Measurements from ENCODE around the gene C2orf72. TPM values are rescaled to one million over a fixed set of nuclear protein-coding genes. Genes with fewer than 3 reads are reported as not detected.

Gene C2orf72
- total RNA-seq, 1 donor from 2014 or later, result 0.97 TPM

- H3K4me1 ChIP-seq, result peaks cover 38% of the 10 kb centered on the region
- ATAC-seq (peak; percentile 94 to 98), DNase-seq (peak; percentile 93)
- H3K27ac ChIP-seq, result peak within 1 kb of the TSS; percentile 96
- intact Hi-C loops (cut with DNase I), result no loop called here
- peak; percentile 96 for TF ChIP-seq CTCF (IDR thresholded peaks at IDR 0.05)
- H3K36me3 ChIP-seq, result peaks cover 6% of the 10 kb centered on the region
- H3K9me3 ChIP-seq, result no peaks in the 10 kb centered on the region
- H3K4me3 ChIP-seq, result peak within 1 kb of the TSS; percentile 99
- H3K27me3 ChIP-seq (ENCODE audit: low read depth), result no peaks in the 10 kb centered on the region
Observed at GRCh38 chr2:231056453-231057416, 19.4 kb downstream of the C2orf72 start, which contains the start of gene PSMD1. Gene PSMD1 (plus strand): TSS chr2:231056867. CDS start chr2:231057026, 159 bp downstream.

DNA sequence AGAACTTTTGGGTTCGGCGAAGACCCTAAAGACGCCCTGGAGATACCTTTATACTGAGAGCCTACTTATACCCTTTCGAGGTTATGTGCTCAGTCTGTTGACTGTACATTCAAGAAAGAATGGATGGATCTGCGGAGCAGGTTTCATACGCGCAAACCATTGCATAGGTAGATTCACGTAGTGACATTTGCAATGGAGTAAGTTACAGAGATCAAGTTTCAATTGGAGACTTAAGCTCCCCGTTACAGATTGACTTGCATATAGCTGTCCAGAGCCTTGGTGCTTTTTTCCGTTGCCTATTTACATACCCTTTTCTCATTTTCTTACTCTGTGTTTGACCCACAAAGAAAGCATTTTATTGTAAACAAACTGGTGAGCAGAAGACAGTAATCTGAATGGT lies 20.3 kb downstream of the C2orf72 start:
- Histone ChIP-seq H3K27ac (peak overlapping the region; percentile 96), H3K4me3 (peak overlapping the region; percentile 99), H3K4me1 (peaks cover 30% of the 10 kb centered on the region), H3K27me3 (ENCODE audit: low read depth) (no peaks in the 10 kb centered on the region), H3K36me3 (peaks cover 15% of the 10 kb centered on the region), H3K9me3 (no peaks in the 10 kb centered on the region)
- DNase-seq (no peak), ATAC-seq (no peak)
- TF ChIP-seq CTCF (IDR thresholded peaks at IDR 0.05), result no peak
- intact Hi-C loops (cut with DNase I), result no loop called here

DNA sequence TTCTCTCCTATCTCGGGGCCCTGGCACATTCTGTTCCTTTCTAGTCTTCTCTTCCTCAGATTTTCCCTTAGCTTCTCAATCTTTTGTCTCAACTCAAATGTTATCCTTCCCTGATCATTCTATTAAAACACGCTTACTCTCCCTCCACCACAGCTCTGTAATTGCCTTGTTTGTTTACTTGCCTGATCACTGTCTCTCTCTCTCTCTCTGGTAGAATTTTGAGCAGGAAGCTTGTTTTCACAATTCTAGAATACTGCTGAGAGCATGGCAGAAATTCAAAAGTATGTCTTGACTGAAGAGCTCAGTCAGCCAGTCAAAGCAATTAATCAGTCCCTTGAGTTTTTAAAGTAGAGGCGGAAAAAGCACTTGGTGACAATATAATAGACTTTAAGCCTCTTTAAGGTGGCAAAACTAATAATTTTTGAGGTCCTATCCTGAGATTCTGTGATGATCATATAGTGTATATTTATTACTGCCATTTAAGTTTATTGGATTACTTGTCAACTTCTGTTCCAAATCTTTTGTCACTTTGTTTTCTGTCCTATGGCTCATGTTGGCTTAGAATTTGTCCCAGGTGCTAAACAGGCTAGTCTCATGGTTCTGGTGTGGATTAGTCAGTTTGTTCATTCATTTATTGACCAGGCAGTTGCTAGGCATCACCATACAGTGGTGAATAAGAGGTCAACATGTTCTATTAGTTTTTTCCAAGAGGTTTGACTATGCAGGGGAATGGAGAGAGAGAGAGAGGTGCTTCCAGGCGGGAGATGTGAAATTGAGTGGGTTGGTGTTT lies 21.6 kb downstream of the C2orf72 start:
- Histone ChIP-seq H3K27me3 (ENCODE audit: low read depth) (no peaks in the 10 kb centered on the region), H3K27ac (peak overlapping the region; percentile 5), H3K9me3 (no peaks in the 10 kb centered on the region), H3K36me3 (peaks cover 29% of the 10 kb centered on the region), H3K4me1 (peaks cover 24% of the 10 kb centered on the region), H3K4me3 (no peak overlapping the region)
- intact Hi-C loops (cut with DNase I), result no loop called here
- no peak for DNase-seq
- TF ChIP-seq CTCF (IDR thresholded peaks at IDR 0.05), result no peak
- no peak for ATAC-seq

- Histone ChIP-seq H3K4me3 (no peak overlapping the region), H3K36me3 (peaks cover 37% of the 10 kb centered on the region), H3K9me3 (no peaks in the 10 kb centered on the region), H3K27me3 (ENCODE audit: low read depth) (no peaks in the 10 kb centered on the region), H3K4me1 (peaks cover 24% of the 10 kb centered on the region), H3K27ac (no peak overlapping the region)
- ATAC-seq (no peak), DNase-seq (no peak)
- TF ChIP-seq CTCF (IDR thresholded peaks at IDR 0.05), result no peak
- intact Hi-C loops (cut with DNase I), result no loop called here
Observed at GRCh38 chr2:231059756-231060155, 22.4 kb downstream of the C2orf72 start.

GRCh38 chr2:231062776-231063175 lies 25.5 kb downstream of the C2orf72 start:
- intact Hi-C loops (cut with DNase I), result no loop called here
- no peak for TF ChIP-seq CTCF (IDR thresholded peaks at IDR 0.05)
- peaks cover 63% of the 10 kb centered on the region for H3K36me3 ChIP-seq

More at GRCh38 chr2:231062776-231063175, 25.5 kb downstream of the C2orf72 start:
- no peaks in the 10 kb centered on the region for H3K27me3 ChIP-seq (ENCODE audit: low read depth)
- no peak overlapping the region for H3K4me3 ChIP-seq
- DNase-seq (no peak), ATAC-seq (no peak)
- H3K27ac ChIP-seq, result no peak overlapping the region
- H3K4me1 ChIP-seq, result peaks cover 19% of the 10 kb centered on the region
- H3K9me3 ChIP-seq, result no peaks in the 10 kb centered on the region

Measured in lower lobe of right lung (tissue), 2 donors.